HFFc6 (cell line): ENCODE measurements around the gene HOMER2. TPM values are rescaled to one million over a fixed set of nuclear protein-coding genes. Genes with fewer than 3 reads are reported as not detected.

Experiments
- DNase-seq: peaks from one replicate; pipeline ENCODE4 v3.0.0-alpha.2; 2018
- H3K27ac Mint-ChIP-seq: 2 replicates; pipeline ENCODE4 v1.8.0; 2020; ENCODE audit warnings: mild to moderate bottlenecking, mixed read lengths
- H3K27me3 Mint-ChIP-seq: 2 replicates; pipeline ENCODE4 v1.8.0; 2021; ENCODE audit warnings: mild to moderate bottlenecking, moderate library complexity, mixed read lengths; ENCODE audit not compliant: insufficient read depth
- H3K36me3 Mint-ChIP-seq: 2 replicates; pipeline ENCODE4 v1.8.0; 2021; ENCODE audit warnings: low read depth, mixed read lengths
- H3K4me1 Mint-ChIP-seq: 2 replicates; pipeline ENCODE4 v1.8.0; 2020; ENCODE audit warnings: low read depth, mixed read lengths
- H3K4me3 Mint-ChIP-seq: 2 replicates; pipeline ENCODE4 v1.8.0; 2020; ENCODE audit warnings: mild to moderate bottlenecking, moderate library complexity, mixed read lengths
- H3K9me3 Mint-ChIP-seq: 2 replicates; pipeline ENCODE4 v1.8.0; 2020; ENCODE audit warnings: mild to moderate bottlenecking, mixed read lengths
- CTCF ChIP-seq: fragments of 200-600 bp; sonication (generic); IDR thresholded peaks from 2 replicates; pipeline ENCODE4 v1.5.0; 2021; ENCODE audit warnings: antibody characterized with exemption, mild to moderate bottlenecking
- total RNA-seq, 6 experiments: library from RNA; stranded (reverse); fragmentation: NEBNext Ultra II Directional; extraction: Animal tissue kit (Norgen Biotek cat#: 25700); gene quantifications; 2 replicates in 1 of 6; 3 replicates in 5 of 6; pipeline ENCODE4 v1.2.3, GENCODE V29; 2021

Gene HOMER2
- total RNA-seq, 6 experiments from 2014 or later: 0.19 to 1.4 (median 0.86) TPM

- no peak for DNase-seq
- Mint-ChIP-seq H3K4me1 (peaks cover 6% of the 10 kb centered on the region; the same call in 1 of the 2 replicates), H3K4me3 (no peak overlapping the region), H3K27me3 (peaks cover 12% of the 10 kb centered on the region), H3K27ac (no peak overlapping the region), H3K36me3 (no peaks in the 10 kb centered on the region), H3K9me3 (no peaks in the 10 kb centered on the region)
- TF ChIP-seq CTCF: no peak
Observed at GRCh38 chr15:82966671-82967071, 14.2 kb upstream of the HOMER2 start.

- H3K4me3 Mint-ChIP-seq: no peak overlapping the region
- TF ChIP-seq CTCF: no peak
- H3K4me1 Mint-ChIP-seq: no peaks in the 10 kb centered on the region; the same call in 1 of the 2 replicates
Observed at GRCh38 chr15:82964890-82965289, 12.4 kb upstream of the HOMER2 start.

GRCh38 chr15:82963471-82964341 is 11.2 kb upstream of the HOMER2 start:
- H3K4me3 Mint-ChIP-seq: no peak overlapping the region
- H3K4me1 Mint-ChIP-seq: no peaks in the 10 kb centered on the region
- DNase-seq: no peak
- no peak for TF ChIP-seq CTCF
- no peak overlapping the region for H3K27ac Mint-ChIP-seq
- no peaks in the 10 kb centered on the region for H3K9me3 Mint-ChIP-seq
- no peaks in the 10 kb centered on the region for H3K36me3 Mint-ChIP-seq
- H3K27me3 Mint-ChIP-seq: peaks cover 19% of the 10 kb centered on the region

More at GRCh38 chr15:82964890-82965289, 12.4 kb upstream of the HOMER2 start:
- Mint-ChIP-seq H3K9me3 (no peaks in the 10 kb centered on the region), H3K27ac (no peak overlapping the region), H3K36me3 (no peaks in the 10 kb centered on the region), H3K27me3 (peaks cover 19% of the 10 kb centered on the region)
- DNase-seq: no peak

GRCh38 chr15:82960766-82961165 is 8.2 kb upstream of the HOMER2 start:
- H3K9me3 Mint-ChIP-seq: no peaks in the 10 kb centered on the region
- H3K36me3 Mint-ChIP-seq: no peaks in the 10 kb centered on the region
- H3K4me1 Mint-ChIP-seq: no peaks in the 10 kb centered on the region
- peaks cover 21% of the 10 kb centered on the region for H3K27me3 Mint-ChIP-seq
- no peak for DNase-seq
- no peak overlapping the region for H3K4me3 Mint-ChIP-seq
- no peak overlapping the region for H3K27ac Mint-ChIP-seq
- TF ChIP-seq CTCF: no peak

- no peaks in the 10 kb centered on the region for H3K36me3 Mint-ChIP-seq
- no peak for DNase-seq
- no peaks in the 10 kb centered on the region for H3K9me3 Mint-ChIP-seq
- H3K27ac Mint-ChIP-seq: no peak overlapping the region
- TF ChIP-seq CTCF: no peak
- H3K27me3 Mint-ChIP-seq: peaks cover 21% of the 10 kb centered on the region
- H3K4me1 Mint-ChIP-seq: no peaks in the 10 kb centered on the region
- no peak overlapping the region for H3K4me3 Mint-ChIP-seq
Observed at GRCh38 chr15:82959423-82959822, 6.9 kb upstream of the HOMER2 start.
